RWPE2 (cell line): ENCODE results near the gene GREM1.
A peak's percentile ranks its signal among the peaks of the same experiment; 100 is the strongest.

Experiments
- ATAC-seq: fragments of 200-7000 bp; cut with Tn5 transposase; 3 replicates; pipeline ENCODE4 v1.9.1; 2021; ENCODE audit warnings: low read depth
- DNase-seq: peaks from one replicate; pipeline ENCODE4 v3.0.0-alpha.2; 2020; ENCODE audit warnings: low spot score
- H3K27ac ChIP-seq: fragments of 450-650 bp; 2 replicates; pipeline ENCODE4 v1.5.1; 2017; ENCODE audit warnings: mild to moderate bottlenecking; ENCODE audit not compliant: poor library complexity, severe bottlenecking
- H3K27me3 ChIP-seq: fragments of 250-450 bp; sonication (Bioruptor Pico); 2 replicates; pipeline ENCODE4 v1.5.1; 2021; ENCODE audit warnings: mild to moderate bottlenecking, moderate library complexity; ENCODE audit not compliant: insufficient read depth, poor library complexity, severe bottlenecking
- H3K36me3 ChIP-seq: fragments of 250-450 bp; sonication (Bioruptor Pico); 2 replicates; pipeline ENCODE4 v1.5.1; 2020; ENCODE audit warnings: low read depth, mild to moderate bottlenecking, moderate library complexity
- H3K4me1 ChIP-seq: fragments of 250-450 bp; sonication (Bioruptor Pico); 2 replicates; pipeline ENCODE4 v1.5.1; 2021; ENCODE audit warnings: mild to moderate bottlenecking, moderate library complexity; ENCODE audit not compliant: insufficient read depth, poor library complexity, severe bottlenecking
- H3K4me3 ChIP-seq: fragments of 250-450 bp; sonication (Bioruptor Pico); 2 replicates; pipeline ENCODE4 v1.5.1; 2021; ENCODE audit warnings: mild to moderate bottlenecking, moderate library complexity; ENCODE audit not compliant: severe bottlenecking
- H3K9me3 ChIP-seq: fragments of 250-450 bp; sonication (Bioruptor Pico); 2 replicates; pipeline ENCODE4 v1.5.1; 2021; ENCODE audit warnings: mild to moderate bottlenecking, moderate library complexity; ENCODE audit not compliant: severe bottlenecking
- TF ChIP-seq, protein P1 (sequence below): fragments of 450-650 bp; IDR thresholded peaks from one replicate; pipeline ENCODE4 v1.5.1; 2017; ENCODE audit warnings: mild to moderate bottlenecking, moderate library complexity; ENCODE audit not compliant: poor library complexity, severe bottlenecking

GREM1 gene

DNA sequence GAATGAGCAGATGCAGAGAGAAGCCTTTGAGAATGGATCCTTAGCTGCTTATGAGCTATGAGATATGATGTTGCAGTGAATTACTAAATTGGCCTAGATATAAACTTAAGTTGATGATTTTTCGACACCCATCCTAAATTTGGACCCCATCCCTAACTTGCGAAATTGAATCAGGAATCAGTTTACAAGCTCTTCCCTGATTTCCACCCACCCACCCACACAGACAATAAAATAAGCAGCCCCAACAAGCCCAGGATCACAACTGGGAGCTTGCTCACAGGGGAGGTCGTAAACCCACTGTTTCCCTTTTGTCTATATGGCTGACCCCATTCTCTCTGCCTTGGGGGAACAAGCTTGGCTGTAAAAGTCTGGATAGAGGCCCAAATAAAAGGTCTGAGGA lies 57.3 kb downstream of the GREM1 start:
- ATAC-seq = no peak
- Histone ChIP-seq H3K27ac (no peak overlapping the region), H3K27me3 (no peaks in the 10 kb centered on the region), H3K4me3 (no peak overlapping the region), H3K4me1 (peaks cover 17% of the 10 kb centered on the region), H3K36me3 (no peaks in the 10 kb centered on the region), H3K9me3 (peaks cover 2% of the 10 kb centered on the region)
- TF ChIP-seq, protein P1, sequence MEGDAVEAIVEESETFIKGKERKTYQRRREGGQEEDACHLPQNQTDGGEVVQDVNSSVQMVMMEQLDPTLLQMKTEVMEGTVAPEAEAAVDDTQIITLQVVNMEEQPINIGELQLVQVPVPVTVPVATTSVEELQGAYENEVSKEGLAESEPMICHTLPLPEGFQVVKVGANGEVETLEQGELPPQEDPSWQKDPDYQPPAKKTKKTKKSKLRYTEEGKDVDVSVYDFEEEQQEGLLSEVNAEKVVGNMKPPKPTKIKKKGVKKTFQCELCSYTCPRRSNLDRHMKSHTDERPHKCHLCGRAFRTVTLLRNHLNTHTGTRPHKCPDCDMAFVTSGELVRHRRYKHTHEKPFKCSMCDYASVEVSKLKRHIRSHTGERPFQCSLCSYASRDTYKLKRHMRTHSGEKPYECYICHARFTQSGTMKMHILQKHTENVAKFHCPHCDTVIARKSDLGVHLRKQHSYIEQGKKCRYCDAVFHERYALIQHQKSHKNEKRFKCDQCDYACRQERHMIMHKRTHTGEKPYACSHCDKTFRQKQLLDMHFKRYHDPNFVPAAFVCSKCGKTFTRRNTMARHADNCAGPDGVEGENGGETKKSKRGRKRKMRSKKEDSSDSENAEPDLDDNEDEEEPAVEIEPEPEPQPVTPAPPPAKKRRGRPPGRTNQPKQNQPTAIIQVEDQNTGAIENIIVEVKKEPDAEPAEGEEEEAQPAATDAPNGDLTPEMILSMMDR = no peak
- DNase-seq = no peak

DNA sequence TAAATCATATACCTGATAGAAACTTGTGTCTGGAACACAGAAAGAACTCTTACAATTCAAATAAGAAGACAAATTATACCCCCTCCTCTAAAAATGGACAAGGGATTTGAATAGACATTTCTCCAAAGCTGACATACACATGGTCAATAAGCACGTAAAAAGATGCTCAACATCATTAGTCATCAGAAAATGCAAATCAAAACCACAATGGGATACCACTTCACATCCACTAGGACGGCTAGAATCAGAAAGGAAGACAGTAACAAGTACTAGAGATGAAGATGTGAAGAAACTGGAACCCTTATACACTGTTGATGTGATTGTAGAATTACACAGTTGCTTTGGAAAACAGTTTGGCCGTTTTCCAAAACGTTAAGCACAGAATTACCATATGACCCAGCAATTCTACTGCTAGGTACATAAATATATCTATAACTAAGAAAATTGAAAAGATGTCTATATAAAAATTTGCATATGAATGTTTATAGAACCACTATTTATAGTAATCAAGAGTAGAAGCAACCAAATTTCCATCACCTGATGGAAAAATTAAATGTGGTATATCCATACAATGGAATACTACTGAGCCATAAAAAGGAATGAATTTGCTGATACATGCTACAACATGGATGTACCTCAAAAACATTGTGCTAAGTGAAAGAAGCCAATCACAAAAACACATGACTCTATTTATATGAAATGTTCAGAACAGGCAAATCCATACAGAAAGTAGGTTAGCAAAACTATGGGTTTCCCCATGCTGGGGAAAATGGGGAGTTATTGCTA lies 60.8 kb downstream of the GREM1 start:
- Histone ChIP-seq H3K4me1 (peaks cover 18% of the 10 kb centered on the region), H3K27ac (no peak overlapping the region), H3K27me3 (no peaks in the 10 kb centered on the region), H3K4me3 (no peak overlapping the region), H3K9me3 (peaks cover 2% of the 10 kb centered on the region), H3K36me3 (no peaks in the 10 kb centered on the region)
- no peak for DNase-seq
- no peak for ATAC-seq
- TF ChIP-seq, protein P1 = no peak

DNA sequence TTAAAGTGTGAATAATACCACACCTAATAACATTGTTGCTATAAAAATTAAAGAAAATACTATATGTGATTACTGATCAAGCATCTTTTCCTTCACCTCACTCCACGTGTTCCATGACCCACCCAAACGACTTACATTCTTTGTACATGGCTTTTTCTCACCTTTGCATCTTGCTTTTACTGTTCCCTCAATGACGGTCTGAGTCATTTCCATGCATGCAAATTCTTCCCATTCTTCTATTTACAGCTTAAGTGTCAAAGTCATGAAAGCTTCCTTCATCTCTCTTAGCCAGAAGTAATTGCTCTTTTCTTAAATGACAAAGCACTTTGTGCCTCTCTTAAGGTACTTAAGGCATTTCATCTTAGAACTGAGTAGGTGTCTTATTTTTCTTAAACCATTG lies 64.0 kb downstream of the GREM1 start:
- TF ChIP-seq, protein P1 = no peak
- DNase-seq (no peak), ATAC-seq (no peak)
- Histone ChIP-seq H3K4me3 (no peak overlapping the region), H3K36me3 (no peaks in the 10 kb centered on the region), H3K9me3 (peaks cover 2% of the 10 kb centered on the region), H3K4me1 (peaks cover 12% of the 10 kb centered on the region), H3K27me3 (no peaks in the 10 kb centered on the region), H3K27ac (no peak overlapping the region)

DNA sequence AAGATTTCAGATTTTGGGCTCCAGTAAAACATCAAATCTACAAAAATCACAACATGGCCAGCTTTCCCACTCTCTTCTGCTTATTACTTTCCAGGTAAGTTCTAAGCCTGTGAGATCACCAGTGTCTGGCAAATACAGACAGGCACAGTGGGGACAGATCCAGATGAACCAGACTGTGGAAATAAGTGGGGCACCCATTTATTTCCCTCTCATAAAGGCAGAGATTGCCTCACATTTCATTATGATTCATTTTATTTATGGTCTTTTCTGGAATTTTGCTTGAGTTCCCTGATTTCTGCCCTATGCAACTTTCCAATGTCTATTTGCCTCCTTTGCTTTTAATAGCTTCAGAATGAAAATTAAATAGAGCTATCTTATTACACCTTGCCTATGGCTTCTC lies 66.8 kb downstream of the GREM1 start:
- peak; percentile 78 for ATAC-seq
- no peak for DNase-seq
- Histone ChIP-seq H3K27ac (no peak overlapping the region), H3K27me3 (no peaks in the 10 kb centered on the region), H3K4me3 (no peak overlapping the region), H3K4me1 (peaks cover 12% of the 10 kb centered on the region), H3K9me3 (no peaks in the 10 kb centered on the region), H3K36me3 (no peaks in the 10 kb centered on the region)
- TF ChIP-seq, protein P1 = no peak

DNA sequence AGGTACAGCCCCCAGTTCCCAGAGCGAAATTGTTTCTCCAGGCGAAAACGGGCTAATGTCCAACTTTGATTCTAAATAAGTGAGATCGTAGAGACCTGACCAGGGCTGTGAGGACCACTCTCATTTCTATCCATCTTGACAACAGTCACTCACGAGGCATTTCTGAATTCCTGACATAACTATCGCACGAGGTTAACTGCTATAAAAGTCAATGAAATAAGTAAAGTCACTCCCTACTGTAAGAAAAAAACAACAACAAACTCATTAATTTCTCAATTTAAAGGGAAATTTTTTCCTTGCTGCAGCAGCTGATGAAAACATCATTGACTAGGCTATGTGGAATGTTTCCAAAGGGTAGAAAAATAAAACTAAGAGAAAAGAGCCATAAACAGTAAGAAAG lies 69.1 kb downstream of the GREM1 start:
- no peaks in the 10 kb centered on the region for H3K36me3 ChIP-seq
- no peak overlapping the region for H3K4me3 ChIP-seq
- H3K27me3 ChIP-seq = no peaks in the 10 kb centered on the region
- H3K9me3 ChIP-seq = no peaks in the 10 kb centered on the region
- ATAC-seq = no peak
- peaks cover 10% of the 10 kb centered on the region for H3K4me1 ChIP-seq
- TF ChIP-seq, protein P1 = no peak
- DNase-seq = no peak
- H3K27ac ChIP-seq = no peak overlapping the region
